ENCODE measurements around the gene AK6. TPM values are rescaled to one million over a fixed set of nuclear protein-coding genes. Genes with fewer than 3 reads are reported as not detected.

Gene AK6
- total and polyA plus RNA-seq, 2 donors (not counting 1 experiment from before 2014, with no cell fraction given) = 34.3 to 55.1 TPM

DNA sequence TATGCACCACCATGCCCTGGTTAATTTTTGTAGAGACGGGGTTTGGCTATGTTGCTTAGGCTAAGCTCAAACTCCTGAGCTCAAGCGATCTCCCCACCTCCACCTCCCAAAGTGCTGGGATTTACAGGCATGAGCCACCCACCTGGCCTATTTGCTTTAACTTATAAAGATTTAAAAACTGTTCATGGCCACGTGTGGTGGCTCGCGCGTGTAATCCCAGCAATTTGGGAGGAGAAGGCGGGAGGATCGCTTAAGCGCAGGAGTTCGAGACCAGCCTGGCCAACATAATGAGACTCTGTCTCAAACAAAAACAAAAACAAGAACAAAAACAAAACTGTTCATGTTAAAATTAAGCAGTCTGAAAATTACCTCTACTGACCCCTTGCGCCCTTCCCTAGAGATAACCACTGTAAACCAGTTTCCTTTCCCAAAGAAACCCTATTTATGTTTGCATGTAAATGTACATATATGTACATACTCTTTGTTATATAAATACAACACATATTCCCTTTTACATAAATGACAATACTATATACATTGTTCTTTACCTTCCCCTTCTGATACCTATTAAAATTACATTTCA is 1.5 kb downstream of the AK6 start:
- peak overlapping the region; percentile 20 for H3K9ac ChIP-seq (ENCODE audit: insufficient read depth, low read length)
- H3K9me3 ChIP-seq (ENCODE audit: control insufficient read depth, insufficient read depth, low read depth, low read length) = no peaks in the 10 kb centered on the region
- no peaks in the 10 kb centered on the region for H4K20me1 ChIP-seq (ENCODE audit: control insufficient read depth, extremely low read depth, insufficient read depth, low read length)
- DNase-seq (ENCODE audit: low read depth in 2 of 2) = no peak
- peak overlapping the region; percentile 99 for H3K27ac ChIP-seq (ENCODE audit: insufficient read depth, low read length)
- H3K36me3 ChIP-seq (ENCODE audit: control insufficient read depth, insufficient read depth, low read length) = peaks cover 5% of the 10 kb centered on the region
- H3K4me1 ChIP-seq (ENCODE audit: control insufficient read depth, extremely low read depth, insufficient read depth, low read length) = peaks cover 3% of the 10 kb centered on the region
- no peak overlapping the region for H2AFZ ChIP-seq (ENCODE audit: low read length)
- H3K4me2 ChIP-seq (ENCODE audit: extremely low read depth, insufficient read depth, low read length) = peak overlapping the region; percentile 95
- H3K79me2 ChIP-seq (ENCODE audit: control insufficient read depth, insufficient read depth, low read length) = peaks cover 67% of the 10 kb centered on the region
- TF ChIP-seq EZH2 (IDR thresholded peaks at IDR 0.05; ENCODE audit: low read length, missing control alignments) = no peak
- TF ChIP-seq, protein P1, sequence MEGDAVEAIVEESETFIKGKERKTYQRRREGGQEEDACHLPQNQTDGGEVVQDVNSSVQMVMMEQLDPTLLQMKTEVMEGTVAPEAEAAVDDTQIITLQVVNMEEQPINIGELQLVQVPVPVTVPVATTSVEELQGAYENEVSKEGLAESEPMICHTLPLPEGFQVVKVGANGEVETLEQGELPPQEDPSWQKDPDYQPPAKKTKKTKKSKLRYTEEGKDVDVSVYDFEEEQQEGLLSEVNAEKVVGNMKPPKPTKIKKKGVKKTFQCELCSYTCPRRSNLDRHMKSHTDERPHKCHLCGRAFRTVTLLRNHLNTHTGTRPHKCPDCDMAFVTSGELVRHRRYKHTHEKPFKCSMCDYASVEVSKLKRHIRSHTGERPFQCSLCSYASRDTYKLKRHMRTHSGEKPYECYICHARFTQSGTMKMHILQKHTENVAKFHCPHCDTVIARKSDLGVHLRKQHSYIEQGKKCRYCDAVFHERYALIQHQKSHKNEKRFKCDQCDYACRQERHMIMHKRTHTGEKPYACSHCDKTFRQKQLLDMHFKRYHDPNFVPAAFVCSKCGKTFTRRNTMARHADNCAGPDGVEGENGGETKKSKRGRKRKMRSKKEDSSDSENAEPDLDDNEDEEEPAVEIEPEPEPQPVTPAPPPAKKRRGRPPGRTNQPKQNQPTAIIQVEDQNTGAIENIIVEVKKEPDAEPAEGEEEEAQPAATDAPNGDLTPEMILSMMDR (conservative IDR thresholded peaks at IDR 0.05 in 1 of 2, IDR thresholded peaks at IDR 0.05 in 1 of 2; ENCODE audit: low read depth in 1 of 2, low read length in 2 of 2) = no peak
- peak overlapping the region; percentile 57 to 92 (median 74) for H3K4me3 ChIP-seq (replicated peaks in 1 of 4; ENCODE audit: control extremely low read depth in 1 of 4, insufficient read depth in 1 of 4, low read depth in 3 of 4, low read length in 4 of 4)
- no peaks in the 10 kb centered on the region for H3K27me3 ChIP-seq (ENCODE audit: control insufficient read depth, insufficient read depth, low read length)

DNA sequence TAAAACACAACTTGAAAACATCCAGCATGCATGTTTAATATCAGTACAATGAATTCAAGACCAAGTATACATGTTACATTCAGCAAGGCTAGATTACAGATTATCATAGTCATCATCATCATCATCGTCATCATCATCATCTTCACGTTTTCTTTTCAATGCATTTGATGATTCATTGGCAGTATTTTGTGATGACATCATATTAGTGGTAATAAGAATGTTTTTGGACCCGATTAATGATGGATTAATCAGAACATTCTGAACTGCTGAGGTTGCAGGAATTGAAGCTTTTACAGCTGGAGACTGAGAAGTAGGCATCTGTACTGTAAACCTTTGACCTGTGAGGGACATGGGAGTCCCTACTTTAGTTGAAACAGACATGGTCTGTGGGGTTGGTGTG is 4.5 kb downstream of the AK6 start:
- no peak for TF ChIP-seq EZH2 (IDR thresholded peaks at IDR 0.05; ENCODE audit: low read length, missing control alignments)
- TF ChIP-seq, protein P1 (conservative IDR thresholded peaks at IDR 0.05 in 1 of 2, IDR thresholded peaks at IDR 0.05 in 1 of 2; ENCODE audit: low read depth in 1 of 2, low read length in 2 of 2) = no peak
- Histone ChIP-seq H2AFZ (ENCODE audit: low read length) (no peak overlapping the region), H3K9ac (ENCODE audit: insufficient read depth, low read length) (no peak overlapping the region), H3K9me3 (ENCODE audit: control insufficient read depth, insufficient read depth, low read depth, low read length) (no peaks in the 10 kb centered on the region), H3K27ac (ENCODE audit: insufficient read depth, low read length) (no peak overlapping the region), H3K79me2 (ENCODE audit: control insufficient read depth, insufficient read depth, low read length) (peaks cover 70% of the 10 kb centered on the region), H3K4me3 (replicated peaks in 1 of 4; ENCODE audit: control extremely low read depth in 1 of 4, insufficient read depth in 1 of 4, low read depth in 3 of 4, low read length in 4 of 4) (no peak overlapping the region), H3K4me1 (ENCODE audit: control insufficient read depth, extremely low read depth, insufficient read depth, low read length) (peaks cover 3% of the 10 kb centered on the region), H3K4me2 (ENCODE audit: extremely low read depth, insufficient read depth, low read length) (no peak overlapping the region), H3K36me3 (ENCODE audit: control insufficient read depth, insufficient read depth, low read length) (peaks cover 5% of the 10 kb centered on the region), H3K27me3 (ENCODE audit: control insufficient read depth, insufficient read depth, low read length) (no peaks in the 10 kb centered on the region), H4K20me1 (ENCODE audit: control insufficient read depth, extremely low read depth, insufficient read depth, low read length) (no peaks in the 10 kb centered on the region)
- DNase-seq (ENCODE audit: low read depth in 2 of 2) = peak in 1 of 2 donors; percentile 3

DNA sequence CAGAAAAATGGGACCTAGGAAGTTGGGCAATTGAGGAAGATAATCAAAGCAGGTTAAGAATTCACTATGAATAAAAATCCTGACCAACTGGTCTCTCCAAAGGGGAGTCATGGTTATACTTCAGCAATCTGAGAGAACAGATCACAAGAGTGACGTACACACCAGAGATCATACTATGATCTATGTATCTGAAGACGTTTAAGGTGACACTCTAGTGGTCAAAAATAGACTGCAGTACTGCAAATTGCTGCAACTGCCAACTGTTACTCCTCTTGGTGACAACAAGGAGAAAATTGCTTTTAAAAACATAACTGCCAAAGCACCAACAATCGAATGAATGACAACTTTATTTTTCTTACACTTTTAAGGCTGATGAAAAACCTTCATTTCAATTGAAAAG is 4.9 kb downstream of the AK6 start:
- Histone ChIP-seq H3K4me1 (ENCODE audit: control insufficient read depth, extremely low read depth, insufficient read depth, low read length) (peaks cover 3% of the 10 kb centered on the region), H3K27me3 (ENCODE audit: control insufficient read depth, insufficient read depth, low read length) (no peaks in the 10 kb centered on the region), H4K20me1 (ENCODE audit: control insufficient read depth, extremely low read depth, insufficient read depth, low read length) (no peaks in the 10 kb centered on the region), H3K9ac (ENCODE audit: insufficient read depth, low read length) (no peak overlapping the region), H3K9me3 (ENCODE audit: control insufficient read depth, insufficient read depth, low read depth, low read length) (no peaks in the 10 kb centered on the region), H3K4me3 (replicated peaks in 1 of 4; ENCODE audit: control extremely low read depth in 1 of 4, insufficient read depth in 1 of 4, low read depth in 3 of 4, low read length in 4 of 4) (no peak overlapping the region), H3K79me2 (ENCODE audit: control insufficient read depth, insufficient read depth, low read length) (peaks cover 70% of the 10 kb centered on the region), H2AFZ (ENCODE audit: low read length) (no peak overlapping the region), H3K36me3 (ENCODE audit: control insufficient read depth, insufficient read depth, low read length) (peaks cover 5% of the 10 kb centered on the region), H3K4me2 (ENCODE audit: extremely low read depth, insufficient read depth, low read length) (no peak overlapping the region), H3K27ac (ENCODE audit: insufficient read depth, low read length) (no peak overlapping the region)
- DNase-seq (ENCODE audit: low read depth in 2 of 2) = peak in 1 of 2 donors; percentile 13
- TF ChIP-seq, protein P1 (conservative IDR thresholded peaks at IDR 0.05 in 1 of 2, IDR thresholded peaks at IDR 0.05 in 1 of 2; ENCODE audit: low read depth in 1 of 2, low read length in 2 of 2) = peak in 1 of 2 donors; percentile 34
- TF ChIP-seq EZH2 (IDR thresholded peaks at IDR 0.05; ENCODE audit: low read length, missing control alignments) = no peak

Data from fibroblast of lung (primary cell).